BLaER1 treated with 17β-estradiol and CSF1 and Interleukin-3, amounts not matched to agents 10 nM and 100 nM (cell line): ENCODE measurements around the gene CDKAL1.
A peak's percentile ranks its signal among the peaks of the same experiment; 100 is the strongest.
"Not testable (repeated sequence)": the region's sequence is repeated elsewhere in the genome, so short reads cannot be mapped to it uniquely, and the experiment has no call there.

ENCODE experiments used
- H3K27ac ChIP-seq, 11 experiments: shearing (Covaris generic); formaldehyde crosslinking; 2 replicates each; pipeline ENCODE4 v1.8.1; 2022
- H3K27me3 ChIP-seq, 11 experiments: shearing (Covaris generic); formaldehyde crosslinking; 2 replicates each; pipeline ENCODE4 v1.8.1; 2022
- H3K36me3 ChIP-seq, 11 experiments: shearing (Covaris generic); formaldehyde crosslinking; 2 replicates each; pipeline ENCODE4 v1.8.1; 2022
- H3K4me1 ChIP-seq, 10 experiments: shearing (Covaris generic); formaldehyde crosslinking; 2 replicates each; pipeline ENCODE4 v1.8.1; 2022
- H3K4me2 ChIP-seq, 11 experiments: shearing (Covaris generic); formaldehyde crosslinking; 2 replicates each; pipeline ENCODE4 v1.8.1; 2022
- H3K4me3 ChIP-seq, 10 experiments: shearing (Covaris generic); formaldehyde crosslinking; 2 replicates each; pipeline ENCODE4 v1.8.1; 2022
- H3K9ac ChIP-seq, 11 experiments: shearing (Covaris generic); formaldehyde crosslinking; 2 replicates each; pipeline ENCODE4 v1.8.1; 2022
- H3K9me3 ChIP-seq, 11 experiments: shearing (Covaris generic); formaldehyde crosslinking; replicated peaks in 1 of 11; 2 replicates each; pipeline ENCODE4 v1.8.1; 2022
- H4K20me1 ChIP-seq, 11 experiments: shearing (Covaris generic); formaldehyde crosslinking; 2 replicates each; pipeline ENCODE4 v1.8.1; 2022
- Cebpa-rat ChIP-seq, 11 experiments: shearing (Covaris generic); IDR thresholded peaks; 2 replicates each; pipeline ENCODE4 v1.8.1; 2022

The CDKAL1 gene

GRCh38 chr6:20715135-20715806, 181.0 kb downstream of the CDKAL1 start:
- no peak overlapping the region for H3K27ac ChIP-seq
- no peaks in the 10 kb centered on the region for H3K9me3 ChIP-seq
- H3K4me1 ChIP-seq = peaks cover 5 to 31% (median 23%) of the 10 kb centered on the region in 10 experiments; a peak in 18 of 20 replicates
- H3K27me3 ChIP-seq = no peaks in the 10 kb centered on the region
- peaks cover 0 to 6% (median 0%) of the 10 kb centered on the region in 11 experiments; a peak in 3 of 22 replicates for H4K20me1 ChIP-seq
- no peak for TF ChIP-seq Cebpa-rat (IDR thresholded peaks at IDR 0.05)
- no peaks in the 10 kb centered on the region for H3K36me3 ChIP-seq
- no peak overlapping the region for H3K9ac ChIP-seq
- H3K4me2 ChIP-seq = no peak overlapping the region
- H3K4me3 ChIP-seq = no peak overlapping the region

DNA sequence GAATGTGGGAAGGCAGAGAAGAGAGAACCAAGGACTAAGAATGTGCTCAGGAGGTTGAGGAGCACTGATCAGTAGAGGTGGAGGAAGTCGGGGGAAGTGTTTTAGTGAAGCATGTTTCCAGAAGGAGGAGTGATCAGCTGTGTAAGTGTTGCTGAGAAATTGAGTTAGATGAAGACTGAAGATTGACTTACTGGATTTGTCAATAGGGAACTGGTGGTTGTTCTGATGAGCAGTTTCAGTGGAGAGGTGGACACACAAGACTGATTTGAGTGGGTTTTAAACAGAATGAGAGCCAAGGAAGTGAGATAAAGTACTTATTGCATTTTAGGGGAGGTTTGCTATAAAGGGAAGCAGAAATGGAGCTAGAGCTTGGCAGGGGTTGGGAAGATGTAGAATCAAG, 182.6 kb downstream of the CDKAL1 start:
- Histone ChIP-seq H3K27me3 (no peaks in the 10 kb centered on the region), H3K27ac (no peak overlapping the region; a peak in 1 of 22 replicates), H4K20me1 (peaks cover 0 to 6% (median 0%) of the 10 kb centered on the region in 11 experiments; a peak in 3 of 22 replicates), H3K4me3 (no peak overlapping the region), H3K4me1 (peaks cover 5 to 31% (median 24%) of the 10 kb centered on the region in 10 experiments; a peak in 18 of 20 replicates), H3K36me3 (peaks cover 0 to 2% (median 0%) of the 10 kb centered on the region in 11 experiments; a peak in 1 of 22 replicates), H3K9ac (no peak overlapping the region), H3K4me2 (peak overlapping the region in 9 of 11 experiments; percentile 15 to 60 (median 40); a peak in 16 of 22 replicates), H3K9me3 (peaks cover 0 to 9% (median 4%) of the 10 kb centered on the region in 11 experiments; a peak in 6 of 22 replicates)
- no peak for TF ChIP-seq Cebpa-rat (IDR thresholded peaks at IDR 0.05)

DNA sequence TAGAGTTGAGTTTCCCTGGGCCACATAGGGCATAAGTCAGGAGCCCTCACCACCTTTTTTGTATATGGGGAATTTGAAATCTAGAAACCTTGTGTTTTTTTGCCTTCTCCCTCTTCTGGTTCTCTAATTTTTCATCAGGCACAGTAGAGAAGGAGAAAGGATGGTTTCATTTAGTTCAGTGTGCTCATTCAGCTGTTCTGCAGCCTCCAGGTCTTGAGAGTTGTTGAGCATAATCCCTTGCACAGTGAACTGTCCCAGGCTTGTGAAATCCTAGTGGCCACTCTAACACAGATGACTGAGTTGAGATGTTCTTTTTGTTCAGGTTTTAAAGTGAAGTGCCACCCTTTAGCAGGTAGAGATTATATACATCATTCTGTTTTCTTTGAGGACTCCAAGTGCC, 183.5 kb downstream of the CDKAL1 start:
- Histone ChIP-seq H3K36me3 (peaks cover 2 to 10% (median 5%) of the 10 kb centered on the region in 11 experiments; a peak in 14 of 22 replicates), H3K9ac (no peak overlapping the region), H3K4me3 (no peak overlapping the region), H4K20me1 (peaks cover 0 to 6% (median 0%) of the 10 kb centered on the region in 11 experiments; a peak in 3 of 22 replicates), H3K27me3 (no peaks in the 10 kb centered on the region), H3K27ac (no peak overlapping the region), H3K4me2 (peak overlapping the region in 2 of 11 experiments; percentile 53 to 60; a peak in 2 of 22 replicates), H3K9me3 (peaks cover 0 to 17% (median 12%) of the 10 kb centered on the region in 11 experiments; a peak in 12 of 22 replicates), H3K4me1 (peaks cover 5 to 31% (median 24%) of the 10 kb centered on the region in 10 experiments; a peak in 18 of 20 replicates)
- no peak for TF ChIP-seq Cebpa-rat (IDR thresholded peaks at IDR 0.05)

DNA sequence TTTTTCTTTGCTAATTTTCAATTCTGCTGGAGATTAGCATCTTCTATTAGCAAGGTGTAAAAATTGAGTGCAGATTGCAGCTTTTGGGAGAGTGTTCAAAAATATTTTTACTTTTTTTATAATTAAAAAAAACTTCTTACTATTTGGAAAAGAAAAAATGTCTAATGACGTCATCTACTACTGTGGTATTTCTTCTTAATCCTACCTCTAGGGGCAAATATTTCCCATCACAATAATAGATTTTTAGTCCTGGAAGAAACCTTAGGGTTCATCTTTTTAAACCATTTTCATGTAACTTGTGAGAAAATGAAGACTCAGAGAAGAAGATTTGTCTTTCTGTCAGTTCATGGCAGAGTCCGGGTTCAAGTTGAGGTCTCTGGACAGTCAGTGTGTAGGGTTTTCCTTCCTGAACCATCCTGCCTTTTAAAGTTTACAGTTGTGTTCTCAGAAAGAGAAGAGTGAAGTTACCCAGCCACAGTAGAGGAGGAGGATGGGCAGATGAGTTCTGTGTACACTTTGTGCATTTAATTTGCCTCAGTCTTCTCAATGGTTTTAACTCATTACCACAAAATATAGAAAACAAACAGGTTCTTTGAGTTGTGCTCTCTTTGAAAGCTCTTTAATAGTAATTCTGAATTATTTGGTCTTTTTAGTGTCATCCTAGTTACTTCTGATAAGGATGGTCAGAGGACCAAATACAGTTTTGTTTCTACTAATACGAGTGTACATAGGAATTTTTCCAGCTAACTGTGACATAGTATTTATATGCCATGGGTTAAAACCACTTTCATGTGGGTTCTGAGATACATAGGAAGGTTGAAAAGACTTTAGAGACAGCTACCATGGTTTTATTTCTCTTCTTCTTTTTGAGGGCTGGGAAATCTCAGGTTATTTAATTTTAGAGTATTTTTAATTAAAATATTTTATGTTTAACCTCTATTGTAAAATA, 184.7 kb downstream of the CDKAL1 start:
- H3K36me3 ChIP-seq = peaks cover 3 to 18% (median 12%) of the 10 kb centered on the region in 11 experiments; a peak in 17 of 22 replicates
- H3K27ac ChIP-seq = no peak overlapping the region
- peaks cover 0 to 6% (median 0%) of the 10 kb centered on the region in 11 experiments; a peak in 3 of 22 replicates for H4K20me1 ChIP-seq
- H3K4me3 ChIP-seq = no peak overlapping the region
- H3K9me3 ChIP-seq = peaks cover 0 to 23% (median 13%) of the 10 kb centered on the region in 11 experiments; a peak in 12 of 22 replicates
- H3K4me1 ChIP-seq = peaks cover 5 to 31% (median 24%) of the 10 kb centered on the region in 10 experiments; a peak in 18 of 20 replicates
- no peaks in the 10 kb centered on the region for H3K27me3 ChIP-seq
- no peak for TF ChIP-seq Cebpa-rat (IDR thresholded peaks at IDR 0.05)
- H3K9ac ChIP-seq = no peak overlapping the region
- H3K4me2 ChIP-seq = no peak overlapping the region

DNA sequence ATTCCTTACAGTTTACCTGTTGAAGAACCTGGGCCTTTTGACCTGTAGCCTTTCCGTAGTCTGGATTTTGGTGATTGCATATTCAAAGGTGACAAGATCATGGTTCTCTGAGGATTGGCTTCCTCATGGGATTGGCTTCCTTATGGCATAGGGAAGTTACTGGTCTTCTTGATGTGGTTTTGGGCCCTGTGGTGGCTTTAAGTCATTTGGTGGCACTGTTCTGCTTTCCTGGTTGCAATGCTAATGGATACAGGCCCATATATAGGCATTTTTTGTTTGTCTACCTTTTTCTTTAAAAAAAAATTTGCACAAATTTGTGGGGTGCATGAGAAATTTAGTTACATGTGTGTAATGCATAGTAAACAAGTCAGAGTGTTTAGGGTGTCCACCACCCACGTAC, 185.7 kb downstream of the CDKAL1 start:
- peaks cover 3 to 18% (median 12%) of the 10 kb centered on the region in 11 experiments; a peak in 17 of 22 replicates for H3K36me3 ChIP-seq
- H3K27me3 ChIP-seq = no peaks in the 10 kb centered on the region
- no peak overlapping the region for H3K27ac ChIP-seq
- no peak overlapping the region for H3K4me3 ChIP-seq
- peak overlapping the region in 4 of 11 experiments; percentile 5 to 16 (median 14); a peak in 3 of 22 replicates for H3K4me2 ChIP-seq
- H3K4me1 ChIP-seq = peaks cover 5 to 31% (median 24%) of the 10 kb centered on the region in 10 experiments; a peak in 18 of 20 replicates
- no peak overlapping the region for H3K9ac ChIP-seq
- H3K9me3 ChIP-seq = peaks cover 0 to 23% (median 13%) of the 10 kb centered on the region in 11 experiments; a peak in 12 of 22 replicates
- peaks cover 0 to 6% (median 0%) of the 10 kb centered on the region in 11 experiments; a peak in 3 of 22 replicates for H4K20me1 ChIP-seq
- no peak for TF ChIP-seq Cebpa-rat (IDR thresholded peaks at IDR 0.05)

DNA sequence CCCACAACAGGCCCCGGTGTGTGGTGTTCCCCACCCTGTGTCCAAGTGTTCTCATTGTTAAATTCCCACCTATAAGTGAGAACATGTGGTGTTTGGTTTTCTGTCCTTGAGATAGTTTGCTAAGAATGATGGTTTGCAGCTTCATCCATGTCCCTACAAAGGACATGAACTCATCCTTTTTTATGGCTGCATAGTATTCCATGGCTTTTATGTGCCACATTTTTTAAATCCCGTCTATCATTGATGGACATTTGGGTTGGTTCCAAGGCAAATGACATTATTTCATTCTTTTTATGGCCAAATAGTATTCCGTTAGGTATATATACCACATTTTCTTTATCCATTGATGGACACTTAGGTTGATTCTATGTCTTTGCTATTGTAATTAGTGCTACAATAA, 186.9 kb downstream of the CDKAL1 start:
- H3K4me1 ChIP-seq = peaks cover 5 to 27% (median 21%) of the 10 kb centered on the region in 10 experiments; a peak in 18 of 20 replicates
- H3K27me3 ChIP-seq, H3K27ac ChIP-seq, H3K4me2 ChIP-seq, H3K9ac ChIP-seq, H4K20me1 ChIP-seq, H3K4me3 ChIP-seq: not testable (repeated sequence)
- H3K36me3 ChIP-seq = peaks cover 3 to 18% (median 12%) of the 10 kb centered on the region in 11 experiments; a peak in 17 of 22 replicates
- peaks cover 0 to 23% (median 13%) of the 10 kb centered on the region in 11 experiments; a peak in 12 of 22 replicates for H3K9me3 ChIP-seq

DNA sequence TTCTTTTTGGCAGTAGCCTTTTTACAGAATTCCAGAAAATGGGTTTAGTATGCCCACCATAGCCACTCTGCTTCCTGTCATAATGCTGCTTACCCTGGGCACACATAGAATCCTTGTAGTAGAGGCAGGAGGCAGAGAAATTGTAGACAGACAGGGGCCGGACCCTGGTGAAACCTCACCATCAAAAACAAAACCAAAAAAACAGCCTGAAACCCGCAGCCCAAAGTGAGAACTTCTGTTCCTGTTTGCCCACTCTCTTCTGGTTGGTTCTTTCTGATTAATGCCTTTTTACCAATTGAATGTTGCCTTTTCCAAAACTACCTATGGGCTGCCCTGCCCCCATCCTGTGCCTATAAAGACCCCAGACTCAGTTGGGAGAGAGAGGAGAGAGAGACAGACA, 188.2 kb downstream of the CDKAL1 start:
- Histone ChIP-seq H3K4me3 (no peak overlapping the region), H4K20me1 (peaks cover 0 to 6% (median 0%) of the 10 kb centered on the region in 11 experiments; a peak in 2 of 22 replicates), H3K9me3 (peaks cover 0 to 23% (median 13%) of the 10 kb centered on the region in 11 experiments; a peak in 12 of 22 replicates), H3K36me3 (peaks cover 3 to 18% (median 12%) of the 10 kb centered on the region in 11 experiments; a peak in 17 of 22 replicates), H3K27me3 (no peaks in the 10 kb centered on the region), H3K9ac (no peak overlapping the region), H3K4me2 (no peak overlapping the region), H3K27ac (no peak overlapping the region), H3K4me1 (peaks cover 5 to 15% (median 10%) of the 10 kb centered on the region in 10 experiments; a peak in 11 of 20 replicates)
- TF ChIP-seq Cebpa-rat (IDR thresholded peaks at IDR 0.05) = no peak

GRCh38 chr6:20723236-20723635, 189.0 kb downstream of the CDKAL1 start:
- TF ChIP-seq Cebpa-rat (IDR thresholded peaks at IDR 0.05) = no peak
- H4K20me1 ChIP-seq = 0 out of 22 replicates have a peak, but pooled peaks cover 0 to under 1% (median 0%) of the 10 kb centered on the region in 11 experiments
- H3K4me3 ChIP-seq = no peak overlapping the region
- H3K36me3 ChIP-seq = peaks cover 3 to 18% (median 12%) of the 10 kb centered on the region in 11 experiments; a peak in 17 of 22 replicates
- no peak overlapping the region for H3K9ac ChIP-seq
- H3K27me3 ChIP-seq = no peaks in the 10 kb centered on the region
- peaks cover 5 to 15% (median 9%) of the 10 kb centered on the region in 10 experiments; a peak in 10 of 20 replicates for H3K4me1 ChIP-seq
- H3K9me3 ChIP-seq = peaks cover 0 to 23% (median 13%) of the 10 kb centered on the region in 11 experiments; a peak in 12 of 22 replicates
- no peak overlapping the region for H3K4me2 ChIP-seq
- no peak overlapping the region for H3K27ac ChIP-seq
